ENCODE data around the gene ALOX15B.
"Not testable (repeated sequence)": the region's sequence is repeated elsewhere in the genome, so short reads cannot be mapped to it uniquely, and the experiment has no call there.

ALOX15B gene

DNA sequence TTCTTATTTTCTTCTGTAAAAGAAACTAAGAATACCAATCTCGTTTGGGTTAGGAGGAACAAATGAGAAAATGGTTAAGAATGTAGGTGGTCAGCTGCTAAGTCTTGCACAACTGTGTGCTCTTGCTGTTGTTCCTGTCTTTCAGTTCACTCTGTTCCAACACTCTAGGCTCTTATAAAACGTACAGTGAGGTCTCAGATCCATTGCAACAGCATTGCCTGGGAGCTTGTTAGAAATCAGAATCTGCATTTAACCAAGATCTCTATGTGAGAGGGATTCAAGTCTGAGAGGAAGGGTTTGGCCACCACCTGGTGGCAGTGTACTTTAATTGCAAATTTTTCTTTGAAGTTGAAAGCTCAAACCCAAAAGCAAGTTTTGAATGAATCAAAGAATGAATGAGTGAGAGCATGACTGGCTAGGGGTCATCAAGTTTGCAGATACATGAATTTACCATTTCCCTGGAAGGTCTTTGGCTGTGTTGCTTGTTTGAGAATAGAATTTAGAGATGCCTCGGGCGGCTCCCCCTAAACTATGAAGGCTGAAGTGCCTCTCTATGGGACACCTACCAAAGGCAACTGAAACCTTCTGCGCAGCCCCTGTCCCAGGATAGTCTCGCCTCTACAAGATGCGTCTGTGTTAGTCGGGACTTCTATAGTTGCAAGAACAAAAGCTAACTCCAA lies 2.5 kb downstream of the ALOX15B start:
- peak; percentile 16 for DNase-seq (ENCODE audit: low read depth)

DNA sequence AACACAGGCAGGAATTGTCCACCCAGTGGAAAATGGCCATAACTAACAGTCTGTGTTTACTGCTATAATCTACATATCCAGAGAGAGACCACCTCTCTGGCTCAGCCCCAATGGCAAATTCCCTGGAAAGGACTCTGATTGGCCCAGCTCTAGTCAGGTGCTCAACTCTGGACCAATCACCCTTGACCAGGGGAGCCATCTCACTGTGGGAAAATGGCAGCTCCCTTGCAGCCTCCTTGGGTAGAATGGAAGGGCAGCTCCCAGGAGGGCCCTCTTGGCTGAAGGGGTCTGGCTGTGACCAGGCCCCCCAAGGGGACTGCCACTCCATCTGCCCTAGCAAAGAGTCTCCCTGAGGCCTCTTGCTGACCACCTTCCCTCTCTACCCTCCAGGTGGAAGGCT lies 3.1 kb downstream of the ALOX15B start:
- no peak for DNase-seq (ENCODE audit: low read depth)

DNA sequence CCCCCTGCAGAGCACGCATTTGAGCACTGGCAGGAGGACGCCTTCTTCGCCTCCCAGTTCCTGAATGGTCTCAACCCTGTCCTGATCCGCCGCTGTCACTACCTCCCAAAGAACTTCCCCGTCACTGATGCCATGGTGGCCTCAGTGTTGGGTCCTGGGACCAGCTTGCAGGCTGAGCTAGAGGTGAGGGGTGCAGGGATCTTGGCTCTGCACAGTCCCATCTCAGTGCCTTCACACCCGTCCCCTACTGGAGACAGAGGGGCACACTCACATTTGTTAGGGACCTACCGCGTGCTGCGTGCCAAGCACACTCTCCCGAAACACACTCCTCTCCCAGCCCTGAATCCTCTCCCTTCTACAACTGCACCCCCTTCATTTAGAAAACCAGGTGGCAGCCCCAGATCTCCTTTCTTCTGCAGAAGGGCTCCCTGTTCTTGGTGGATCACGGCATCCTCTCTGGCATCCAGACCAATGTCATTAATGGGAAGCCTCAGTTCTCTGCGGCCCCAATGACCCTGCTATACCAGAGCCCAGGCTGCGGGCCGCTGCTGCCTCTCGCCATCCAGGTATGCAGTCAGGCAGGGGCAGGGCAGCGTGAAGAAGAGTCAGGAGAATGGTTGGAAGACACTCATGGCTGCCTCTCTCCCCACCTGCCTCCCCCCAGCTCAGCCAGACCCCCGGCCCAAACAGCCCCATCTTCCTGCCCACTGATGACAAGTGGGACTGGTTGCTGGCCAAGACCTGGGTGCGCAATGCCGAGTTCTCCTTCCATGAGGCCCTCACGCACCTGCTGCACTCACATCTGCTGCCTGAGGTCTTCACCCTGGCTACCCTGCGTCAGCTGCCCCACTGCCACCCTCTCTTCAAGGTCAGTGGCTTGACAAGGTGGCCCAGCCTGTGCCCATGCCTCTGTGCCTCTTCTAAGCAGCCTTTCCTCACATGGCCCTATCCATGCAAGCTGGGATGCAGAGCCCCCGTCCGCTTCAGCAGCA lies 6.3 kb downstream of the ALOX15B start:
- DNase-seq (ENCODE audit: low read depth): no peak

DNA sequence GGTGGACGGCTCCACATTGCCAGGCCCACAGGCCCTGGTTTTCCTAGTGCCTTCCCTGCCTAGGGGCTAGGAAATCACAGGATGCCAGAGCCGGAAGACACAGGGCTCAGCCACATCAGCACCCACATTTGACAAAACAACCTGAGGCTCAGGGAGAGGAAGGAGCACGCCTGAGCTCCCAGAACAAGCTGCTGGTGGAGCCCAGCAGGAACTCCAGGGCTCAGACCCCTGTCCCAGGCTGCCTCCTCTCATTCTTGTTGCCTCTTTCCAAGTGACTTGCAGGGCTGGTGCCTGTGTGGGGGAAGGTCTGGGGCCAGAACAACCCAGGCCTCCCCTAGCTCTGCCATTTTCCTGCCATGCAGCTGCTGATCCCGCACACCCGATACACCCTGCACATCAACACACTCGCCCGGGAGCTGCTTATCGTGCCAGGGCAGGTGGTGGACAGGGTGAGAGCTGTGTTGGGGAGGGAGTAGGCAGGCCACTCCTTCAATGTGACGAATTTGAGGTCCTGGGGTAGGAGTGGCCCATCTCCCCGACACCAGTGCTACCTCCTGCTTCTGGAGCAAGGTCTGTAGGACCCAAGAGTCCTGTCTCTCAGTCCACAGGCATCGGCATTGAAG lies 7.6 kb downstream of the ALOX15B start:
- no peak for DNase-seq (ENCODE audit: low read depth)

DNA sequence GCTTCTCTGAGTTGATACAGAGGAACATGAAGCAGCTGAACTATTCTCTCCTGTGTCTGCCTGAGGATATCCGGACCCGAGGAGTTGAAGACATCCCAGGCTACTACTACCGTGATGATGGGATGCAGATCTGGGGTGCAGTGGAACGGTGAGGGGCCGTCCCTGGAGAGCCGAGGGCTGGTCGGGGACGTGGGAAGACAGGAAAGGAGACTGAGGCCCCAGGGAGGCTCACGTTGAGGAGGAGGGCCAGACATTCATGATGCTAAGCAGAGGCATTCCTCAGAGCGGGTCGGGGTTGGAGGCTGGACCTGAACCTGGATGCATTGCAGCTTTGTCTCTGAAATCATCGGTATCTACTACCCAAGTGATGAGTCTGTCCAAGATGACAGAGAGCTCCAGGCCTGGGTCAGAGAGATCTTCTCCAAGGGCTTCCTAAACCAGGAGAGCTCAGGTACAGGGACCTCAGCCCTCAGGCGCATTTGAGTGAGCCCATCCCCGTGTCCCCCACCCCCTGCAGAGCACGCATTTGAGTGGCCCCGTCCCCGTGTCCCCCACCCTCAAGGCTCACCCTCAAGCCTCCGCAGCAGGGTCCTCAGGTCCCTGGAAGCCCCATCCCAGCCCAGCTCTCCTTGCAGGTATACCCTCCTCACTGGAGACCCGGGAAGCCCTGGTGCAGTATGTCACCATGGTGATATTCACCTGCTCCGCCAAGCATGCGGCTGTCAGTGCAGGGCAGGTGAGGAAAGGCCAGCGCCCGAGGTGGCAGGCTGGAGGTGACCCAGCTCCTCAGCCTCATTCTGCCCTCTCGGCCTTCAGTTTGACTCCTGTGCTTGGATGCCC lies 8.3 kb downstream of the ALOX15B start:
- no peak for DNase-seq (ENCODE audit: low read depth)

DNA sequence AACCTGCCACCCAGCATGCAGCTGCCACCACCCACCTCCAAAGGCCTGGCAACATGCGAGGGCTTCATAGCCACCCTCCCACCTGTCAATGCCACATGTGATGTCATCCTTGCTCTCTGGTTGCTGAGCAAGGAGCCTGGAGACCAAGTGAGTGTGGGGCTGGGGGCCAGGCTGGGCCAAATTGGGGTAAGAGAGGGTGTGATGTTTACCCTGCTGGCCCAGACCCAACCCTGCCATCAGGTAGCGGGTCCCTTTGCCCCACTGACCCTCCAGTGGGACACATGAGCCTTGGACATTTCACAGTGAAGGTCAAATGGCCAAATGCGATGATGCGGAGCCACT lies 8.9 kb downstream of the ALOX15B start:
- DNase-seq (ENCODE audit: low read depth): no peak

DNA sequence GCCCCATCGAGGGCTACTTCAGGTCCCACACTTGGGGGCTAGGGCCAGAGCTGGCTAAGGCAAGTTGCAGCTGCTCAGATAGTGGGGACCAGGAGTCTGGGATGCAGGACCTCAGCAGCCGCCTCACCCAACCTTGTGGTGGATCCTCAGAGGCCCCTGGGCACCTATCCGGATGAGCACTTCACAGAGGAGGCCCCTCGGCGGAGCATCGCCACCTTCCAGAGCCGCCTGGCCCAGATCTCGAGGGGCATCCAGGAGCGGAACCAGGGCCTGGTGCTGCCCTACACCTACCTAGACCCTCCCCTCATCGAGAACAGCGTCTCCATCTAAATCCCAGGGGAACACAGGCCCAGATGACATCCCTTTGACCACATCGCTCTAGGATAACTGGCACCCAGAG lies 9.4 kb downstream of the ALOX15B start:
- DNase-seq (ENCODE audit: low read depth): no peak

DNA sequence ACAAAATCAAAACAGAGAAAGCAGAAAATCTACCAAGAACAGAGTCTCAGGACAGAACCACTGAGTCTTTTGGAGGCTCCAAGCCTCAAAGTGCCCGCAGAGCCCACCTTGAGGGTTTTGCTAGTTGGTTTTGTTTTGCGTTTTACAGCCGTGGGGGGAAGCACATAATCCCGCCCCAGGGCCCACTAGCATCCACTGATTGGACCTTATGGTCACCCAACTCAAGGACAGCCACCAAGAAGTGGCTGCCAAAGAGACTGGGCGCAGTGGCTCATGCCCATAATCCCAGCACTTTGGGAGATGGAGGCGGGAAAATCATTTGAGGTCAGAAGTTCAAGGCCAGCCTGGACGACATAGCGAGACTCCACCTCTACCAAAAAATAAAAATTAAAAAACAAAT lies 9.9 kb downstream of the ALOX15B start:
- no peak for DNase-seq (ENCODE audit: low read depth)

DNA sequence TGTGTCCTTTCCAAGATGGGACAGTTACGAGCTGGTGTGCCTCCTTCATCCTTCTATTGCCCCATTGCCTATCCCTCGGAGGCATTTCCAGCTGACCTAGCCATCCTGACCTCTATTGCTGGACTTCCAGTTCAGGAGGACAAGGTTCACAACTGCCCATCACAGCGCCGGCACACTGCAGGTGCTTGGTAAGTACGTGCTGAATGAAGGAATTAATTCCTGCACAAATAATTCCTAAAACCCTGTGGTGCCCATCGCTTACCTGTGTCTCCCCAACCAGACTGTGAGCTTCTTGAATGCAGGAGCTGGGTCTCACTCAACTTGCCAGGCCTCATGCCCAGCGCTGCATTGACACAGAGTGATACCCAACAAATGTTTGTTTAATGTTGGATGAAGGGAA lies 13.0 kb downstream of the ALOX15B start:
- DNase-seq (ENCODE audit: low read depth): no peak

DNA sequence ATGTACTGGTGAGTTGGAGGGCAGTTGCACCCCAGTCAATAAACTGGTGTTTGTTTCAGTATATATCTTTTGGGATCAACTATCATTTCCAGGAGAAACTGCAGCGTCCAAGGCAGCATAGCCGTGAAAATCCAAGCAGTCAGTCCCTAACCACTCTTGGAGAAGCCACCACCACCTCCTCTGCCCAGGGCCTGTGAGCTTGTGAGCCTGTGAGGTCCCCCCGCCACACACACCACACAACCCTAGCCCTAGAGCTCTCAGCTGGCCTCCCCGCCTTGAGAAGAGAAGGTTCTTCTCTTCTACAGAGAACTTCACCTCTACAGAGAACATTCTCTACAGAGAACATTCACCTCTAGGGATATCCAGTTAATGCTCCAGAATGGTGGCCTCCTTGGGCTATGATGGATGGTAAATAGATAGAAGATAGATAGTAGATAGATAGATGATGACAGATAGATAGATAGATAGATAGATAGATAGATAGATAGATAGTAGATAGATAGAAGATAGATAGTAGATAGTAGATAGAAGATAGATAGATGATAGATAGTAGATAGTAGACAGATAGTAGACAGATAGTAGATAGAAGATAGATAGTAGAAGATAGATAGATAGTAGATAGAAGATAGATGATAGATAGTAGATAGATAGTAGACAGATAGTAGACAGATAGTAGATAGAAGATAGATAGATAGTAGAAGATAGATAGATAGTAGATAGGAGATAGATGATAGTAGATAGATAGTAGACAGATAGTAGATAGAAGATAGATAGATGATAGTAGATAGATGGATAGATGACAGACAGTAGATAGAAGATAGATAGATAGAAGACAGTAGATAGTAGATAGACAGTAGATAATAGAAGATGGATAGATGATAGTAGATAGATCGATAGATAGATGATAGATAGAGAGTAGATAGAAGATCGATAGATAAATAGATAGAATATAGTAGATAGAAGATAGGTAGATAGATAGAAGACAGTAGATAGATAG lies 13.7 kb downstream of the ALOX15B start:
- DNase-seq (ENCODE audit: low read depth): no peak

DNA sequence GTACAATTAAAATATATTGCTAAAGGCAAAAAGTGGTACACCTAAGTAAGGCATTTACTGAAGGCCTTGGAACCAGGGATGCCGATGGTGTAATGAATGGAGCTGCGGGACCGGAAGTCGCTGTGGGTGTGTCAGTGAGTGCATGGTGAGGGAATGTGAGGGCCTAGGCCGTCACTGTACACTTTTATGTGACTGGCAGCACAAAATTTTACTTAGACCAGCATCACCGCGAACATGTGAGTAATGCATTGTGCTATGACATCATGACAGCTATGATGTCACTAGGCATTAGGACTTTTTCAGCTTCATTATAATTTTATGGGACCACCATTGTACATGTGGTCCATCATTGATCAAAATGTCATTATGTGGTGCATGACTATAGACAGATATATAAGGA lies 14.7 kb downstream of the ALOX15B start:
- DNase-seq (ENCODE audit: low read depth): no peak

DNA sequence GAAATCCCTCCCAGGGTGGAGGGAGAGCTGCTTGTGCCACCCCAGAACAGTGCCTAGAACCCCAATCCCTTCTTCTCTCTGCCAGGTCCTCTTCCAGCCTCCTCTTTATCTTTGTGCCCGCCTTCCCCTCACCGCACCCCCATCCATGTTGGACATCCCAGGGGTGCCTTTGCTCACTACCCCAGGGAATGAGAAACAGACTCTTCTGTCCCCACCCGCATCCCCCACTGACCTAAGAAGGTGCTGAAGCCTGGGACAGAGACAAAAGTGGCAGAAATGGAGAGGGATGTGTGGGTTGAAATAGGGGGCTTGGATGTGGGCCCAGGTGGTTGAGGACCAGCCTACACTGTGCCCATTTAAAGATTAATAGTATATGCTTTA lies 17.0 kb downstream of the ALOX15B start:
- DNase-seq (ENCODE audit: low read depth): no peak

DNA sequence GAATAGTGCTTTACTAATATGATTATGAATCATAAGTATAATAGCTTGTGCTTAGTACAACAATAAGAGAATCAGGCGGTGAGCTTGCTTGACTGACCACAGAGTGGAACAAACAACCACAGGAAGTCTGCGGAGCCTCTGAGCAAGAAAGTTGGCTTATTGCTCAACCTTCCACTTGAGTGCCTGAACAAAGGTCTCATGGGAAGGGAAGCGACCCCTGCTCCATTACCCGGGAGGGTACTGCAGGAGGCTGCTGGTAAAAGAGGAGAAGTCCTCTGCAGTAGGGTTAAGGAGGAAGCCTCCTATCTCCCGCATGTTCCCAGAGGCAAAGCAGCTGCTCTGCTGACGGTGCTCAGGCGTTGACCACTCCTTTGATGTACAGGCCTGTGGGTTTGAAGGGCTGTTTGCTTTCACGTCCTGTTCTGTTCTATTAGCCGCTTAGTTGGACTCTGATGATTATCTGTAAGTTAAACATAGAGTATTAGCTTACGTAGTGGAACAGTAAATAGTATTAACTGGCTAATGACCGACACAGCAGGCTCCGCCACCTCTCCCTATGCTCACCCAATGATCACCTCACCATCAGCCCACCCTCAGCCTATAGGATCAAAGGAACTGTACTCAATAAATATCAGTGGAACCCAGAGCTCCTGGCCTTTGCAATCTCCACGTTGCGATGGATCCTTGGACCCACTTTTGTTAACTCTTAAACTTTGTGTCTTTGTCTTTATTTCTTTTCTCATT lies 17.5 kb downstream of the ALOX15B start:
- no peak for DNase-seq (ENCODE audit: low read depth)

DNA sequence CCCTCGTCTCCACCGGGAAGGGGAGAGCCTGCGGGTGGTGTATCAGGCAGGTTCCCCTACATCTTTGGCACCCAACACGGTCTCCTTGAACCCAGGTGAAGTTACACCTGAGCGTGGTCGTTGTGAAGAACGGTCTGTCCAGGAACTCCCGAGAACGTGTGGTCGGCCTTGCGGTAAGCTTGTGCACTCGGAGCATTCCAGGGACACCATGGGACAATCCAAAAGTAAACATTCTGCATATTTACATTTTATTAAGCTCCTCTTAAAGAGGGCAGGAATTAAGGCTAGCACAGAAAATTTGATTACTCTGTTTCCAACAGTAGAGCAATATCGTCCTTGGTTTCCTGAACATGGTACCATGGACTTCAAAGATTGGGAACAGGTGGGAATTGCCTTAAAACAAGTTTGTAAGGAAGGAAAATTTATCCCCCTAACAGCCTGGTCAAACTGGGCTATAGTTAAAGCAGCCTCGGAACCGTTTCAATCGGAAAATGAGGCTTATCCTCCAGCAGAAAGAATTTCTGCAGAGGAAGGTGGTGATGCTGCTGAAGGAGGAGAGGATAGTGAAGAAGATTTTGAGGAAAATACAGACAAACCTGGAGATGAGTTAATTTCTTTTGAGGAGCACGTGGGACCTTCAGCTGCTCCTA lies 18.2 kb downstream of the ALOX15B start:
- no peak for DNase-seq (ENCODE audit: low read depth)

DNA sequence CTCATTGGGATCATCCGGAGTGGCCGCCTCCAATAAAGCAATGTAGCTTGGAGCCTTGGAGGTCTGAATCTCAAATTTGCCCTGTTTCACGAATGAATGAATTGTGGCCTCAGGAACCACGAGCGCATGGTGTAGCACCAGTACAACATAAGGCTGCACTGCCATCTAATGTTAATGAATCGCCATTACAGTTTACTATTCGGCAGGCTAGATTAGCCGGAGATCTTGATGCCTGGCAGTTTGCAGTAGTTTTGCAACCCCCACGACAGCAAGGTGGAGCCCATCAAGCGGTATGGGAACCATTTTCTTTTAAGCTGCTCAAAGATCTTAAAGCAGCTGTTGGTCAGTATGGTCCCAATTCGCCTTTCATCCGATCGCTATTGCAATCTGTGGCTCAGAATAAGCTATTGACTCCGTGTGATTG lies 18.8 kb downstream of the ALOX15B start:
- peak; percentile 39 for DNase-seq (ENCODE audit: low read depth)

DNA sequence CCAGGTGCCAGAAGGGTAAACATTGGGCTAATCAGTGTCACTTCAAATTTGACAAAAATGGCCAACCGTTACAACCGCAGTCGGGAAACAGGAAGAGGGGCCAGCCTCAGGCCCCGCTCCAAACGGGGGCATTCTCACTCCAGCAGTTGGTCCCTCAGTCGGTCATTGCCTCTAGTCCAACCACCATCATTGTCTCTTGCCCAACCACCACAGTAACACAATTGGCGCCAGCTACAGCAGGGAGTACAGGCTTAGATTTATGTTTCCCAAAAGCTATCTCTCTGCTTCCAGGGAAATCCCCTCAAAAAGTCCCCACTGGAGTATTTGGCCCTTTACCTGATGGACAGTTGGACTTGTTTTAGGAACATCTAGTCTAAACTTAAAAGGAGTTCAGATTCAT lies 20.3 kb downstream of the ALOX15B start:
- no peak for DNase-seq (ENCODE audit: low read depth)

DNA sequence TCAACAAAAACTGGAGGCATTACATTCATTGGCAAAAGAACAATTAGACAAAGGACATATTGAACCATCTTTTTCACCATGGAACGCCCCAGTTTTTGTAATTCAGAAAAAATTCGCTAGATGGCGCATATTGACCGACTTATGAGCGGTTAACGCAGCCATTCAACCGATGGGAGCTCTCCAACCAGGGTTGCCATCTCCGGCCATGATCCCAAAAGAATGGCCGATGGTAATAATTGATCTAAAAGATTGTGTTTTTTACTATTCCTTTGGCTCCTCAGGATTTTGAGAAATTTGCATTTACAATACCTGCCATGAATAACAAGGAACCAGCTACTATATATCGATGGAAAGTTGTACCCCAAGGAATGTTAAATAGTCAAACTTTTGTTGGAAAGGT lies 21.4 kb downstream of the ALOX15B start:
- DNase-seq (ENCODE audit: low read depth): peak; percentile 48

DNA sequence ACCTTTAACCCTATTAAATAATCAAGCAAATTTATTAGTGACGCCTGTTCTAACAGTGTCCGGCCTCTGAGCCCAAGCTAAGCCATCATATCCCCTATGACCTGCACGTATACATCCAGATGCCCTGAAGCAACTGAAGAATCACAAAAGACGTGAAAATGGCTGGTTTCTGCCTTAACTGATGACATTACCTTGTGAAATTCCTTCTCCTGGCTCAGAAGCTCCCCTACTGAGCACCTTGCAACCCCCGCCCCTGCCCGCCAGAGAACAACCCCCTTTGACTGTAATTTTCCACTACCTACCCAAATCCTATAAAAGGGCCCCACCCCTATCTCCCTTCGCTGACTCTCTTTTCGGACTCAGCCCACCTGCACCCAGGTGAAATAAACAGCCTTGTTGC lies 23.0 kb downstream of the ALOX15B start:
- not testable (repeated sequence) for DNase-seq (ENCODE audit: low read depth)

DNA sequence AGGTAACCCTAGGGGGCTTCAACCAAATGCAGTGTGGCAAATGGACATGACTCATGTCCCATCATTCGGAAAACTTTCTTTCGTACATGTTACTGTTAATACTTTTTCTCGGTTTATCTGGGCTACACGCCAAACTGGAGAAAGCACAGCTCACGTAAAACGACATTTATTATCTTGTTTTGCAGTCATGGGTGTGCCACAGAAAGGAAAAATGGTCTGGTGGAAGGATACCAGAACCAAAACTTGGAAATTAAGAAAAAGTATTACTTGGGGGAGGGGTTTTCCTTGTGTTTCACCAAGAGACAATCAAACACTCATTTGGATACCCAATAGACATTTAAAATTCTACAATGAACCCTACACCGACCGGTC lies 23.6 kb downstream of the ALOX15B start:
- DNase-seq (ENCODE audit: low read depth): no peak
